ENCODE results near the gene TSHZ2. TPM values are rescaled to one million over a fixed set of nuclear protein-coding genes. Genes with fewer than 3 reads are reported as not detected.
"Not testable (repeated sequence)": the region's sequence is repeated elsewhere in the genome, so short reads cannot be mapped to it uniquely, and the experiment has no call there.

Gene TSHZ2
- total RNA-seq, 2 donors from 2014 or later, result 29.1 to 30.7 TPM

- H3K9me3 ChIP-seq (ENCODE audit: control insufficient read depth, low read length, poor library complexity, severe bottlenecking), result no peaks in the 10 kb centered on the region
- H3K27me3 Mint-ChIP-seq, result peaks cover 4% of the 10 kb centered on the region
- H3K36me3 Mint-ChIP-seq (ENCODE audit: low read depth), result no peaks in the 10 kb centered on the region
- H3K4me3 Mint-ChIP-seq, result no peak overlapping the region
- no peak overlapping the region for H3K27ac Mint-ChIP-seq
- DNase-seq (no peak), ATAC-seq (no peak)
- no peaks in the 10 kb centered on the region for H3K4me1 Mint-ChIP-seq
These were observed 26.9 kb upstream of the TSHZ2 start for GRCh38 chr20:52945268-52945667.

- Mint-ChIP-seq H3K27ac (no peak overlapping the region), H3K4me1 (no peaks in the 10 kb centered on the region), H3K27me3 (peaks cover 4% of the 10 kb centered on the region), H3K4me3 (no peak overlapping the region), H3K36me3 (ENCODE audit: low read depth) (no peaks in the 10 kb centered on the region)
- H3K9me3 ChIP-seq (ENCODE audit: control insufficient read depth, low read length, poor library complexity, severe bottlenecking), result no peaks in the 10 kb centered on the region
- DNase-seq, result no peak
- no peak for ATAC-seq
These were observed 26.2 kb upstream of the TSHZ2 start for GRCh38 chr20:52945862-52946522.

- no peaks in the 10 kb centered on the region for H3K9me3 ChIP-seq (ENCODE audit: control insufficient read depth, low read length, poor library complexity, severe bottlenecking)
- DNase-seq (no peak), ATAC-seq (no peak)
- Mint-ChIP-seq H3K36me3 (ENCODE audit: low read depth) (no peaks in the 10 kb centered on the region), H3K27me3 (peaks cover 4% of the 10 kb centered on the region), H3K27ac (no peak overlapping the region), H3K4me1 (no peaks in the 10 kb centered on the region), H3K4me3 (no peak overlapping the region)
These were observed 23.7 kb upstream of the TSHZ2 start for GRCh38 chr20:52948491-52948890.

GRCh38 chr20:52953020-52953419 is 19.1 kb upstream of the TSHZ2 start:
- no peaks in the 10 kb centered on the region for H3K36me3 Mint-ChIP-seq (ENCODE audit: low read depth)

GRCh38 chr20:52954849-52955248 is 17.3 kb upstream of the TSHZ2 start:
- Mint-ChIP-seq H3K36me3 (ENCODE audit: low read depth) (no peaks in the 10 kb centered on the region), H3K4me1 (no peaks in the 10 kb centered on the region), H3K27me3 (no peaks in the 10 kb centered on the region), H3K4me3 (no peak overlapping the region), H3K27ac (no peak overlapping the region)
- ATAC-seq (no peak), DNase-seq (no peak)
- no peaks in the 10 kb centered on the region for H3K9me3 ChIP-seq (ENCODE audit: control insufficient read depth, low read length, poor library complexity, severe bottlenecking)

More at GRCh38 chr20:52953020-52953419, 19.1 kb upstream of the TSHZ2 start:
- ATAC-seq (no peak), DNase-seq (no peak)
- Mint-ChIP-seq H3K4me3 (no peak overlapping the region), H3K27me3 (peaks cover 4% of the 10 kb centered on the region), H3K4me1 (no peaks in the 10 kb centered on the region), H3K27ac (no peak overlapping the region)
- H3K9me3 ChIP-seq (ENCODE audit: control insufficient read depth, low read length, poor library complexity, severe bottlenecking), result no peaks in the 10 kb centered on the region

- Mint-ChIP-seq H3K4me3 (no peak overlapping the region), H3K36me3 (ENCODE audit: low read depth) (no peaks in the 10 kb centered on the region), H3K27me3 (peaks cover 8% of the 10 kb centered on the region), H3K4me1 (no peaks in the 10 kb centered on the region), H3K27ac (no peak overlapping the region)
- no peak for DNase-seq
- H3K9me3 ChIP-seq (ENCODE audit: control insufficient read depth, low read length, poor library complexity, severe bottlenecking), result no peaks in the 10 kb centered on the region
- ATAC-seq, result no peak
These were observed 13.9 kb upstream of the TSHZ2 start for GRCh38 chr20:52958211-52958610.

GRCh38 chr20:52959125-52959524 is 13.0 kb upstream of the TSHZ2 start:
- H3K27me3 Mint-ChIP-seq, result peaks cover 17% of the 10 kb centered on the region
- ATAC-seq (no peak), DNase-seq (no peak)
- H3K4me1 Mint-ChIP-seq, result no peaks in the 10 kb centered on the region
- no peak overlapping the region for H3K27ac Mint-ChIP-seq
- H3K4me3 Mint-ChIP-seq, result no peak overlapping the region
- H3K36me3 Mint-ChIP-seq (ENCODE audit: low read depth), result no peaks in the 10 kb centered on the region
- H3K9me3 ChIP-seq (ENCODE audit: control insufficient read depth, low read length, poor library complexity, severe bottlenecking), result no peaks in the 10 kb centered on the region

- Mint-ChIP-seq H3K4me3 (no peak overlapping the region), H3K36me3 (ENCODE audit: low read depth) (peaks cover 2% of the 10 kb centered on the region), H3K27me3 (peaks cover 25% of the 10 kb centered on the region), H3K27ac (no peak overlapping the region), H3K4me1 (no peaks in the 10 kb centered on the region)
- no peak for ATAC-seq
- H3K9me3 ChIP-seq (ENCODE audit: control insufficient read depth, low read length, poor library complexity, severe bottlenecking), result no peaks in the 10 kb centered on the region
- DNase-seq, result no peak
These were observed 10.0 kb upstream of the TSHZ2 start for GRCh38 chr20:52962183-52962582.

- no peaks in the 10 kb centered on the region for H3K4me1 Mint-ChIP-seq
- no peaks in the 10 kb centered on the region for H3K9me3 ChIP-seq (ENCODE audit: control insufficient read depth, low read length, poor library complexity, severe bottlenecking)
- peaks cover 2% of the 10 kb centered on the region for H3K36me3 Mint-ChIP-seq (ENCODE audit: low read depth)
- H3K27ac Mint-ChIP-seq, result no peak overlapping the region
- H3K27me3 Mint-ChIP-seq, result peaks cover 25% of the 10 kb centered on the region
- no peak overlapping the region for H3K4me3 Mint-ChIP-seq
- ATAC-seq, result no peak
- no peak for DNase-seq
These were observed 9.0 kb upstream of the TSHZ2 start for GRCh38 chr20:52963131-52963530.

- ATAC-seq (no peak), DNase-seq (no peak)
- H3K27ac Mint-ChIP-seq, result no peak overlapping the region
- no peaks in the 10 kb centered on the region for H3K4me1 Mint-ChIP-seq
- peaks cover 2% of the 10 kb centered on the region for H3K36me3 Mint-ChIP-seq (ENCODE audit: low read depth)
- H3K27me3 Mint-ChIP-seq, result peaks cover 25% of the 10 kb centered on the region
- no peaks in the 10 kb centered on the region for H3K9me3 ChIP-seq (ENCODE audit: control insufficient read depth, low read length, poor library complexity, severe bottlenecking)
- H3K4me3 Mint-ChIP-seq, result no peak overlapping the region
These were observed 8.0 kb upstream of the TSHZ2 start for GRCh38 chr20:52964131-52964530.

- ATAC-seq (no peak), DNase-seq (no peak)
- Mint-ChIP-seq H3K36me3 (ENCODE audit: low read depth) (peaks cover 2% of the 10 kb centered on the region), H3K27me3 (peaks cover 33% of the 10 kb centered on the region), H3K27ac (no peak overlapping the region), H3K4me1 (peaks cover 2% of the 10 kb centered on the region), H3K4me3 (no peak overlapping the region)
- no peaks in the 10 kb centered on the region for H3K9me3 ChIP-seq (ENCODE audit: control insufficient read depth, low read length, poor library complexity, severe bottlenecking)
These were observed 6.8 kb upstream of the TSHZ2 start for GRCh38 chr20:52965380-52965779.

- Mint-ChIP-seq H3K36me3 (ENCODE audit: low read depth) (peaks cover 2% of the 10 kb centered on the region), H3K27me3 (peaks cover 33% of the 10 kb centered on the region), H3K4me3 (no peak overlapping the region), H3K27ac (no peak overlapping the region), H3K4me1 (peaks cover 2% of the 10 kb centered on the region)
- DNase-seq (no peak), ATAC-seq (no peak)
- H3K9me3 ChIP-seq (ENCODE audit: control insufficient read depth, low read length, poor library complexity, severe bottlenecking), result no peaks in the 10 kb centered on the region
These were observed 6.3 kb upstream of the TSHZ2 start for GRCh38 chr20:52965819-52966218.

GRCh38 chr20:52966543-52966942 is 5.6 kb upstream of the TSHZ2 start:
- H3K27ac Mint-ChIP-seq; DNase-seq; ATAC-seq; H3K4me1 Mint-ChIP-seq; H3K9me3 ChIP-seq (ENCODE audit: control insufficient read depth, low read length, poor library complexity, severe bottlenecking); H3K4me3 Mint-ChIP-seq; H3K36me3 Mint-ChIP-seq (ENCODE audit: low read depth): not testable (repeated sequence)
- peaks cover 33% of the 10 kb centered on the region for H3K27me3 Mint-ChIP-seq

- H3K9me3 ChIP-seq (ENCODE audit: control insufficient read depth, low read length, poor library complexity, severe bottlenecking), result no peaks in the 10 kb centered on the region
- DNase-seq (no peak), ATAC-seq (no peak)
- Mint-ChIP-seq H3K4me1 (peaks cover 24% of the 10 kb centered on the region), H3K27me3 (peaks cover 35% of the 10 kb centered on the region), H3K27ac (peak overlapping the region; percentile 92), H3K36me3 (ENCODE audit: low read depth) (peaks cover 8% of the 10 kb centered on the region), H3K4me3 (peak overlapping the region; percentile 92)
These were observed 514 bp upstream of the TSHZ2 start for GRCh38 chr20:52971498-52972189.

Data from T-helper 17 cell (primary cell).